WTC11 (cell line): ENCODE data around the gene PPP2R5A. TPM values are rescaled to one million over a fixed set of nuclear protein-coding genes. Genes with fewer than 3 reads are reported as not detected.
A peak's percentile ranks its signal among the peaks of the same experiment; 100 is the strongest.

Experiments
- ATAC-seq: fragments of 200-7000 bp; cut with Tn5 transposase; 2 replicates; pipeline ENCODE4 v1.10.0; 2021; ENCODE audit warnings: mild to moderate bottlenecking, moderate library complexity
- CTCF ChIA-PET: fragments of 300-600 bp; sonication (Branson Sonifier 250); formaldehyde crosslinking; loops from one replicate; lab custom pipeline; 2021; ENCODE audit warnings: antibody characterized with exemption; lab: Charles Lee
- POLR2A ChIA-PET: fragments of 350-600 bp; sonication (Branson Sonifier 250); formaldehyde crosslinking; loops from one replicate; lab custom pipeline; 2021; ENCODE audit warnings: antibody characterized with exemption; lab: Charles Lee
- DNase-seq: peaks from one replicate; pipeline ENCODE4 v3.0.0; 2021; ENCODE audit warnings: low spot score
- H3K27ac Mint-ChIP-seq: 2 replicates; pipeline ENCODE4 v1.8.0; 2021; ENCODE audit warnings: mixed read lengths
- H3K27me3 Mint-ChIP-seq: 2 replicates; pipeline ENCODE4 v1.8.0; 2021; ENCODE audit warnings: low read depth, mild to moderate bottlenecking, moderate library complexity, mixed read lengths
- H3K36me3 Mint-ChIP-seq: 2 replicates; pipeline ENCODE4 v1.8.0; 2021; ENCODE audit warnings: mixed read lengths
- H3K4me1 Mint-ChIP-seq: 2 replicates; pipeline ENCODE4 v1.8.0; 2022; ENCODE audit warnings: mixed read lengths
- H3K4me3 Mint-ChIP-seq: 2 replicates; pipeline ENCODE4 v1.8.0; 2021; ENCODE audit warnings: mild to moderate bottlenecking, moderate library complexity, mixed read lengths
- H3K9me3 Mint-ChIP-seq: 2 replicates; pipeline ENCODE4 v1.8.0; 2021; ENCODE audit warnings: mixed read lengths
- EMX1 ChIP-seq: fragments of 250-450 bp; sonication (Bioruptor Pico); IDR thresholded peaks from 2 replicates; pipeline ENCODE4 v1.8.0; 2021; ENCODE audit warnings: mild to moderate bottlenecking
- HMGA2 ChIP-seq: fragments of 250-450 bp; sonication (Bioruptor Pico); IDR thresholded peaks from 2 replicates; pipeline ENCODE4 v1.4.0; 2021; ENCODE audit warnings: mild to moderate bottlenecking, moderate library complexity
- JUN ChIP-seq: sonication (generic); formaldehyde crosslinking; IDR thresholded peaks from 2 replicates; pipeline ENCODE4 v1.8.0; 2023; ENCODE audit warnings: mild to moderate bottlenecking, missing genetic modification reagents
- MXD4 ChIP-seq: fragments of 250-450 bp; sonication (Bioruptor Pico); IDR thresholded peaks from 2 replicates; pipeline ENCODE4 v1.8.0; 2021; ENCODE audit warnings: mild to moderate bottlenecking, moderate library complexity, borderline replicate concordance
- NR2C2 ChIP-seq: sonication (generic); formaldehyde crosslinking; IDR thresholded peaks from 2 replicates; pipeline ENCODE4 v1.8.0; 2022; ENCODE audit warnings: mild to moderate bottlenecking, missing genetic modification reagents
- SP1 ChIP-seq: sonication (generic); formaldehyde crosslinking; conservative IDR thresholded peaks from 2 replicates; pipeline ENCODE4 v1.8.1; 2022; ENCODE audit warnings: missing genetic modification reagents
- ZNF396 ChIP-seq: fragments of 250-450 bp; sonication (Bioruptor Pico); IDR thresholded peaks from 2 replicates; pipeline ENCODE4 v1.8.0; 2021; ENCODE audit warnings: mild to moderate bottlenecking, moderate library complexity, borderline replicate concordance
- total RNA-seq: library from RNA; stranded (reverse); gene quantifications from 3 replicates; pipeline ENCODE4 v1.2.3, GENCODE V29; 2021
- TF ChIP-seq, protein P1 (sequence below): sonication (generic); formaldehyde crosslinking; IDR thresholded peaks from 2 replicates; pipeline ENCODE4 v1.8.1; 2023; ENCODE audit warnings: mild to moderate bottlenecking, missing genetic modification reagents
- TF ChIP-seq, protein P2 (sequence below): sonication (generic); formaldehyde crosslinking; IDR thresholded peaks from 2 replicates; pipeline ENCODE4 v1.8.0; 2023; ENCODE audit warnings: mild to moderate bottlenecking, missing genetic modification reagents
- TF ChIP-seq, protein P3 (sequence below): fragments of 250-450 bp; sonication (Bioruptor Pico); IDR thresholded peaks from 2 replicates; pipeline ENCODE4 v1.8.0; 2021; ENCODE audit warnings: mild to moderate bottlenecking
- TF ChIP-seq, protein P4 (sequence below): fragments of 250-450 bp; sonication (Bioruptor Pico); conservative IDR thresholded peaks from 2 replicates; pipeline ENCODE4 v1.9.0; 2021; ENCODE audit warnings: mild to moderate bottlenecking
- TF ChIP-seq, protein P5 (sequence below): sonication (generic); formaldehyde crosslinking; IDR thresholded peaks from 2 replicates; pipeline ENCODE4 v1.8.0; 2022; ENCODE audit warnings: mild to moderate bottlenecking, missing genetic modification reagents
- TF ChIP-seq, protein P6 (sequence below): sonication (generic); formaldehyde crosslinking; IDR thresholded peaks from 2 replicates; pipeline ENCODE4 v1.8.0; 2022; ENCODE audit warnings: missing genetic modification reagents

Gene PPP2R5A
- total RNA-seq, 1 experiment from 2014 or later, result 35.9 TPM

DNA sequence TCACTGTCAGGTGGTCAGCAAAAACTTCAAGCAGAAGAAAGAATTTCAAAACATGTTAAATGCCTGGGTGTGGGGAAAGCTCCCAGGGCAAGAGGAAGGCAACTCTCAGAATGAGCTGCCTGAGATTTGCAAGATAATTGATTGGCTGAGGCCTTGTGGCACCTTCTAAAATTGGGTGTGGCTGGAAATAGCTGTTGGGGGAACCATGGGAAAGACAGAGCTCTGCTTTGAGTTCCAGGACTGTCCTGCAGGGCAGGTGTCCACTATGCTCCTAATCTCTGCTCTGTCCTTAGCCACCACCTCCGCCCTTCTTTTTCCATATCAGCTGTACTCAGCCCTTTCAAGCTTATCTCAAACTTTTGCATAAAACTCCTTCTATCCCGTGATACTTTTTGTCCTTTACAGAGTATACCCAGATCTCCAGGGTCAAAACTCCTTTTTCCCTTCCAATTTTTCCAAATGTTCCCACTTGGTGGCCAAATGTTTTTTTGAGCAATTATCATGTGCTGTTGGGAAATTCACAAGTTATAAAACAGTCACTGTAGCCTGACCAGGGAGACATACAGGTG is 23.8 kb upstream of the PPP2R5A start (continued):
- TF ChIP-seq, protein P1, sequence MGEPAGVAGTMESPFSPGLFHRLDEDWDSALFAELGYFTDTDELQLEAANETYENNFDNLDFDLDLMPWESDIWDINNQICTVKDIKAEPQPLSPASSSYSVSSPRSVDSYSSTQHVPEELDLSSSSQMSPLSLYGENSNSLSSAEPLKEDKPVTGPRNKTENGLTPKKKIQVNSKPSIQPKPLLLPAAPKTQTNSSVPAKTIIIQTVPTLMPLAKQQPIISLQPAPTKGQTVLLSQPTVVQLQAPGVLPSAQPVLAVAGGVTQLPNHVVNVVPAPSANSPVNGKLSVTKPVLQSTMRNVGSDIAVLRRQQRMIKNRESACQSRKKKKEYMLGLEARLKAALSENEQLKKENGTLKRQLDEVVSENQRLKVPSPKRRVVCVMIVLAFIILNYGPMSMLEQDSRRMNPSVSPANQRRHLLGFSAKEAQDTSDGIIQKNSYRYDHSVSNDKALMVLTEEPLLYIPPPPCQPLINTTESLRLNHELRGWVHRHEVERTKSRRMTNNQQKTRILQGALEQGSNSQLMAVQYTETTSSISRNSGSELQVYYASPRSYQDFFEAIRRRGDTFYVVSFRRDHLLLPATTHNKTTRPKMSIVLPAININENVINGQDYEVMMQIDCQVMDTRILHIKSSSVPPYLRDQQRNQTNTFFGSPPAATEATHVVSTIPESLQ (CRISPR knock-in tag), result no peak
- no peak for TF ChIP-seq EMX1 (CRISPR knock-in tag)
- no peak for TF ChIP-seq JUN (CRISPR knock-in tag)
- TF ChIP-seq MXD4, result no peak
- no peak for TF ChIP-seq ZNF396
- TF ChIP-seq SP1 (CRISPR knock-in tag), result no peak
- TF ChIP-seq, protein P2, sequence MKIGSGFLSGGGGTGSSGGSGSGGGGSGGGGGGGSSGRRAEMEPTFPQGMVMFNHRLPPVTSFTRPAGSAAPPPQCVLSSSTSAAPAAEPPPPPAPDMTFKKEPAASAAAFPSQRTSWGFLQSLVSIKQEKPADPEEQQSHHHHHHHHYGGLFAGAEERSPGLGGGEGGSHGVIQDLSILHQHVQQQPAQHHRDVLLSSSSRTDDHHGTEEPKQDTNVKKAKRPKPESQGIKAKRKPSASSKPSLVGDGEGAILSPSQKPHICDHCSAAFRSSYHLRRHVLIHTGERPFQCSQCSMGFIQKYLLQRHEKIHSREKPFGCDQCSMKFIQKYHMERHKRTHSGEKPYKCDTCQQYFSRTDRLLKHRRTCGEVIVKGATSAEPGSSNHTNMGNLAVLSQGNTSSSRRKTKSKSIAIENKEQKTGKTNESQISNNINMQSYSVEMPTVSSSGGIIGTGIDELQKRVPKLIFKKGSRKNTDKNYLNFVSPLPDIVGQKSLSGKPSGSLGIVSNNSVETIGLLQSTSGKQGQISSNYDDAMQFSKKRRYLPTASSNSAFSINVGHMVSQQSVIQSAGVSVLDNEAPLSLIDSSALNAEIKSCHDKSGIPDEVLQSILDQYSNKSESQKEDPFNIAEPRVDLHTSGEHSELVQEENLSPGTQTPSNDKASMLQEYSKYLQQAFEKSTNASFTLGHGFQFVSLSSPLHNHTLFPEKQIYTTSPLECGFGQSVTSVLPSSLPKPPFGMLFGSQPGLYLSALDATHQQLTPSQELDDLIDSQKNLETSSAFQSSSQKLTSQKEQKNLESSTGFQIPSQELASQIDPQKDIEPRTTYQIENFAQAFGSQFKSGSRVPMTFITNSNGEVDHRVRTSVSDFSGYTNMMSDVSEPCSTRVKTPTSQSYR (CRISPR knock-in tag), result no peak

DNA sequence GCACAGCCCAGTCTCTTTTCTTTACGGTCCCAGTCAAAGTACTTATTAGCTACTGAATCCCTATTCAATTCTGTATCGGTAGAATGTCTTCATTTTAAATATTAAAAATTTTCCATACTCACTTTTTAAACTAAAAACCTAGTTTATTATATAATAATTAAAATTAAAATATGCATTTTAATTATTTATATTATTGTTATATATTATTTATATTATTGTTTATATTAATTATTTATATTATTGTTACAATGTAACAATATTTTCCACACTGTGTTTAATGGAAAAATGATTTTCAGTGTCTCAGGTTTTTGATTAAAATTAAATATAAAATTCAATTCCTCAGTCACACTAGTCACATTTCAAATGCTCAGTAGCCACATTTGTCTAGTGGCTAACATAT is 18.2 kb upstream of the PPP2R5A start:
- TF ChIP-seq, protein P3, sequence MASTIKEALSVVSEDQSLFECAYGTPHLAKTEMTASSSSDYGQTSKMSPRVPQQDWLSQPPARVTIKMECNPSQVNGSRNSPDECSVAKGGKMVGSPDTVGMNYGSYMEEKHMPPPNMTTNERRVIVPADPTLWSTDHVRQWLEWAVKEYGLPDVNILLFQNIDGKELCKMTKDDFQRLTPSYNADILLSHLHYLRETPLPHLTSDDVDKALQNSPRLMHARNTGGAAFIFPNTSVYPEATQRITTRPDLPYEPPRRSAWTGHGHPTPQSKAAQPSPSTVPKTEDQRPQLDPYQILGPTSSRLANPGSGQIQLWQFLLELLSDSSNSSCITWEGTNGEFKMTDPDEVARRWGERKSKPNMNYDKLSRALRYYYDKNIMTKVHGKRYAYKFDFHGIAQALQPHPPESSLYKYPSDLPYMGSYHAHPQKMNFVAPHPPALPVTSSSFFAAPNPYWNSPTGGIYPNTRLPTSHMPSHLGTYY (CRISPR knock-in tag), result no peak
- peak; percentile 94; the same call in 1 of the 2 replicates for TF ChIP-seq HMGA2 (CRISPR knock-in tag)
- CTCF ChIA-PET, result no interaction called here
- H3K27ac Mint-ChIP-seq, result no peak overlapping the region

DNA sequence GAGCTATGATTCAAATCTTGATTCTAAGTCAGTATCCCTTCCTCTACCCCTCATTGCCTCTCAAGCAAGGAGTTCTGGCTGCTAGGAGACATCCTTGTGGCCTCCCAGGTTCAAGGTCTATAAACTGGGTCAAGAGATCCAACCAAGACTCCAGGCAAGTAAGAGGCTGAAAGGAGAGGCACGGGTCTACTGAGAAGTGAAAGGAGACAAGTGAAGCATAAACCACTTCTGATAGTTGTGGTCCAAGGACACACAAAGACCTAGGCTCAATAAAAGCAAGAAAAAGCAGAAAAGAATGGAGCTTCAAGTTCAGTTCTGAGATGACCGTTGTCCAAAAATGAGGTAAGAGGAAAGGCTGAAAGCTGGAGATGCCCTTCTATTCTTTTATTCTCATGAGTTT is 17.8 kb upstream of the PPP2R5A start:
- CTCF ChIA-PET, result no interaction called here
- Mint-ChIP-seq H3K4me3 (no peak overlapping the region), H3K9me3 (no peaks in the 10 kb centered on the region), H3K36me3 (no peaks in the 10 kb centered on the region), H3K4me1 (peaks cover 7% of the 10 kb centered on the region), H3K27me3 (no peaks in the 10 kb centered on the region), H3K27ac (no peak overlapping the region)
- ATAC-seq (no peak), DNase-seq (no peak)
- TF ChIP-seq, protein P4, sequence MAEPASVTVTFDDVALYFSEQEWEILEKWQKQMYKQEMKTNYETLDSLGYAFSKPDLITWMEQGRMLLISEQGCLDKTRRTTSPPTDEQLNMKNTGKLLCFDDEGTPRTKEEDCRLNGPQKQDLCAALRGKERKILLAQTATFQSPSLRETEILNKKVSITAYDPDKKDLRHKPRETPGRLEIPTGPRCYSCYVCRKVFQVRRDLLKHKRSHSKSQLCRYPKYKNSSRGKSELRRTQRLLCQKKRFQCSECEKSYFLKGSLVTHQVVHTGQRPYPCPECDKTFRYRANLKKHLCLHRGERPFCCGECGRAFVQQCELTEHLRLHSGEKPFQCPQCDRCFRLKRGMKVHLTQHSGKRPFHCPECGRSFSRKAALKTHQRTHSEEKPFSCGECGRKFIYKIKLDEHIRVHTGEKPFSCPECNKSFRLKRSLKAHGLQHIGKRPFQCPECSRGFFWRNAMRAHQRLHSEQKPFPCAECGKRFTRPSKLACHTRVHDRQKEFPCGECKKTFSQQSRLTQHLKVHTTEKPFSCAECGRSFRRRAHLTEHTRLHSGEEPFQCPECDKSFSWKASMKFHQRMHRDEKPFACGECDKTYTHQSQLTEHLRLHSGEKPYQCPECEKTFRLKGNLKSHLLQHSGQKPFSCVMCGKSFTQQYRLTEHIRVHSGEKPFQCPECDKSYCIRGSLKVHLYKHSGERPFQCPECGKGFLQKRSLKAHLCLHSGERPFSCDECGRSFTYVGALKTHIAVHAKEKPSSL (CRISPR knock-in tag), result no peak
- POLR2A ChIA-PET, result no interaction called here

More for the DNA sequence above, 18.2 kb upstream of the PPP2R5A start:
- DNase-seq (no peak), ATAC-seq (no peak)
- Mint-ChIP-seq H3K27me3 (no peaks in the 10 kb centered on the region), H3K4me1 (peaks cover 9% of the 10 kb centered on the region), H3K9me3 (no peaks in the 10 kb centered on the region), H3K36me3 (no peaks in the 10 kb centered on the region), H3K4me3 (no peak overlapping the region)
- POLR2A ChIA-PET, result no interaction called here

DNA sequence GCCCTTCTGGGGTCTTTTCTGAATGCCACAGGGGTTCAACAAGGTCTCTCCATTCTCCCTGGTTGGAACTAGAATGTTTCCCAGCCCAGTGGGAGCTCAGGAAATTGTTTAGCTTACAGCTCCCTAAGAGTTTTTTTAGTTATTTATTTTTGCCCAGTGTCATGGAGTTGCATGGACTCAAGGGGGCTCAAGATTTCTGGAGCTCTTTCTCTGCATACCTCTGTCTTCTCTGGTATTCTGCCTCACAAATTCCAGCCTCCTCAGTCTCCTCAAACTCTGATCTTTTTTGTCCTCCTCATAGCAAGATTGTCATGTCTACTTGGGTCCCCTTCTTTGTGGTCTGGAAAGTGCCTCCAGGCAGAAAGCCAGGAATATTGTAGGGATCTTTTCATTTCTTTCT is 15.9 kb upstream of the PPP2R5A start:
- POLR2A ChIA-PET, result no interaction called here
- CTCF ChIA-PET, result interaction anchor here (0.6 to 1.6 kb wide), 11 partner anchors 9 to 199 kb away, joined by 3 to 7 read pairs (median 4); partner anchors contain the start of gene PPP2R5A

More for the DNA sequence above, 15.9 kb upstream of the PPP2R5A start:
- Mint-ChIP-seq H3K4me1 (peaks cover 7% of the 10 kb centered on the region), H3K27me3 (no peaks in the 10 kb centered on the region), H3K9me3 (no peaks in the 10 kb centered on the region), H3K4me3 (no peak overlapping the region), H3K27ac (no peak overlapping the region), H3K36me3 (no peaks in the 10 kb centered on the region)
- peak; percentile 87 for ATAC-seq
- TF ChIP-seq, protein P5, sequence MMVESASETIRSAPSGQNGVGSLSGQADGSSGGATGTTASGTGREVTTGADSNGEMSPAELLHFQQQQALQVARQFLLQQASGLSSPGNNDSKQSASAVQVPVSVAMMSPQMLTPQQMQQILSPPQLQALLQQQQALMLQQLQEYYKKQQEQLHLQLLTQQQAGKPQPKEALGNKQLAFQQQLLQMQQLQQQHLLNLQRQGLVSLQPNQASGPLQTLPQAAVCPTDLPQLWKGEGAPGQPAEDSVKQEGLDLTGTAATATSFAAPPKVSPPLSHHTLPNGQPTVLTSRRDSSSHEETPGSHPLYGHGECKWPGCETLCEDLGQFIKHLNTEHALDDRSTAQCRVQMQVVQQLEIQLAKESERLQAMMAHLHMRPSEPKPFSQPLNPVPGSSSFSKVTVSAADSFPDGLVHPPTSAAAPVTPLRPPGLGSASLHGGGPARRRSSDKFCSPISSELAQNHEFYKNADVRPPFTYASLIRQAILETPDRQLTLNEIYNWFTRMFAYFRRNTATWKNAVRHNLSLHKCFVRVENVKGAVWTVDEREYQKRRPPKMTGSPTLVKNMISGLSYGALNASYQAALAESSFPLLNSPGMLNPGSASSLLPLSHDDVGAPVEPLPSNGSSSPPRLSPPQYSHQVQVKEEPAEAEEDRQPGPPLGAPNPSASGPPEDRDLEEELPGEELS (CRISPR knock-in tag), result no peak
- TF ChIP-seq NR2C2, result no peak
- TF ChIP-seq, protein P6, sequence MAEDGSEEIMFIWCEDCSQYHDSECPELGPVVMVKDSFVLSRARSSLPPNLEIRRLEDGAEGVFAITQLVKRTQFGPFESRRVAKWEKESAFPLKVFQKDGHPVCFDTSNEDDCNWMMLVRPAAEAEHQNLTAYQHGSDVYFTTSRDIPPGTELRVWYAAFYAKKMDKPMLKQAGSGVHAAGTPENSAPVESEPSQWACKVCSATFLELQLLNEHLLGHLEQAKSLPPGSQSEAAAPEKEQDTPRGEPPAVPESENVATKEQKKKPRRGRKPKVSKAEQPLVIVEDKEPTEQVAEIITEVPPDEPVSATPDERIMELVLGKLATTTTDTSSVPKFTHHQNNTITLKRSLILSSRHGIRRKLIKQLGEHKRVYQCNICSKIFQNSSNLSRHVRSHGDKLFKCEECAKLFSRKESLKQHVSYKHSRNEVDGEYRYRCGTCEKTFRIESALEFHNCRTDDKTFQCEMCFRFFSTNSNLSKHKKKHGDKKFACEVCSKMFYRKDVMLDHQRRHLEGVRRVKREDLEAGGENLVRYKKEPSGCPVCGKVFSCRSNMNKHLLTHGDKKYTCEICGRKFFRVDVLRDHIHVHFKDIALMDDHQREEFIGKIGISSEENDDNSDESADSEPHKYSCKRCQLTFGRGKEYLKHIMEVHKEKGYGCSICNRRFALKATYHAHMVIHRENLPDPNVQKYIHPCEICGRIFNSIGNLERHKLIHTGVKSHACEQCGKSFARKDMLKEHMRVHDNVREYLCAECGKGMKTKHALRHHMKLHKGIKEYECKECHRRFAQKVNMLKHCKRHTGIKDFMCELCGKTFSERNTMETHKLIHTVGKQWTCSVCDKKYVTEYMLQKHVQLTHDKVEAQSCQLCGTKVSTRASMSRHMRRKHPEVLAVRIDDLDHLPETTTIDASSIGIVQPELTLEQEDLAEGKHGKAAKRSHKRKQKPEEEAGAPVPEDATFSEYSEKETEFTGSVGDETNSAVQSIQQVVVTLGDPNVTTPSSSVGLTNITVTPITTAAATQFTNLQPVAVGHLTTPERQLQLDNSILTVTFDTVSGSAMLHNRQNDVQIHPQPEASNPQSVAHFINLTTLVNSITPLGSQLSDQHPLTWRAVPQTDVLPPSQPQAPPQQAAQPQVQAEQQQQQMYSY (CRISPR knock-in tag), result no peak
- no peak for DNase-seq
